ENCODE results near the gene RAB37.

Gene RAB37

DNA sequence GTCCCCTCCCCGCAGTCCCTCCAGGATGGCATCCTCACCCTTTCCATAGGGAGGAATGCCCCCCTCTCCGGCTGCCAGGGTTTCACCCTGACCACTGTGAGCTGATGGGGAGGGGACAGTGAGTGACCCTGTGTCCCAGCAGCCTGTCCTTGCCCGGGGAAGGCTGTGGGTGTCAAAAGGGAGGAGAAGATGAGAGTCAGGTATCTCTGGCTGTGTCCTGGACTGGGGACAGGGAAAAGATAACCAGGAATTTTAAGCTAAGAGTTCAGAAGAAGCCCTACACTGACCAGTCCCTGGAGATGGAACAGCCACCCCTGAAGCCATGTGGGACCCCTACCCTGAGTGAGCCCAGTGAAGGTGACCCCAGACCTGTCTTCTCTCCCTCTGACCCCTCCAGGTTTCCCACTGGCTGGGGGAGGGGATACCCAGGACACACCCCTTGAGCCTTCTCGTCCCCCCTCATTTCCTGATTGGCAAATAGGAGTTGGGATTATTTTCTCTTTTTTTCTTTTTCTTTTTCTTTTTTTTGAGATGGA, 27.8 kb downstream of the RAB37 start:
- DNase-seq: no peak

DNA sequence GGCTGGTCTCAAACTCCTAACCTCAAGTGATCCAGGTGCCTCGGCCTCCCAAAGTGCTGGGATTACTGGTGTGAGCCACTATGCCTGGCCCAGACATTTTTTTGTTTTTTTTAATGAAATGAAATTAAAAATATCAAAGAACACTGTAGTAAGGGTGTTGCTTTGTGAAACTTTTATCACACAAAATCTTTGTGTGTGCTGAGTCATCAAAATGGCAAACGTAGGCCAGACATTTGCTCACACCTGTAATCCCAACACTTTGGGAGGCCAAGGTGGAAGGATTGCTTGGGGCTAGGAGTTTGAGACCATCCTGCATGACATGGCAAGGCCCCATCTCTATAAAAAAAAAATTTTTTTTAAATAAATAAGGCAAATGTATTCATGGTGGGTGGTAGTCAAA, 29.4 kb downstream of the RAB37 start:
- no peak for DNase-seq

DNA sequence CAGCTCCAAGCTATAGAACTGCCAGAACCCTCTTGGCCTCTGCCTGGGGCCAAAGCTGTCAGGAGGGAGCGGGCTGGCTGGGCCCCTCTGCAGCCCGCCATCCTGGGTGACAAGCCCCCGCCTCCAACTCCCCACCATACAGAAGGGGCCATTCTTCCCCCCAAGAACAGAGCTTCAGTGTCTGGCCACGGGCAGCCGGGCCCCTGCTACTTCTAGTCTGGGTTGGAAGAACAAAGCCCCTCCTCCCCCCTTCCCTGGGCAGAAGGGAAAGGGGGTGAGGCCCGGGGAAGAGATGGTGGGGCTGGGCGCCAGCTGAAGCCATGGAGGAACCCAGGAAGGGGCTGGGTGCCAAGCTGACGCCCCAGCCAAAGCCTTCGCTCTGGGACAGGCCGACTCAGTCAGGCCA, 30.1 kb downstream of the RAB37 start:
- DNase-seq: no peak

DNA sequence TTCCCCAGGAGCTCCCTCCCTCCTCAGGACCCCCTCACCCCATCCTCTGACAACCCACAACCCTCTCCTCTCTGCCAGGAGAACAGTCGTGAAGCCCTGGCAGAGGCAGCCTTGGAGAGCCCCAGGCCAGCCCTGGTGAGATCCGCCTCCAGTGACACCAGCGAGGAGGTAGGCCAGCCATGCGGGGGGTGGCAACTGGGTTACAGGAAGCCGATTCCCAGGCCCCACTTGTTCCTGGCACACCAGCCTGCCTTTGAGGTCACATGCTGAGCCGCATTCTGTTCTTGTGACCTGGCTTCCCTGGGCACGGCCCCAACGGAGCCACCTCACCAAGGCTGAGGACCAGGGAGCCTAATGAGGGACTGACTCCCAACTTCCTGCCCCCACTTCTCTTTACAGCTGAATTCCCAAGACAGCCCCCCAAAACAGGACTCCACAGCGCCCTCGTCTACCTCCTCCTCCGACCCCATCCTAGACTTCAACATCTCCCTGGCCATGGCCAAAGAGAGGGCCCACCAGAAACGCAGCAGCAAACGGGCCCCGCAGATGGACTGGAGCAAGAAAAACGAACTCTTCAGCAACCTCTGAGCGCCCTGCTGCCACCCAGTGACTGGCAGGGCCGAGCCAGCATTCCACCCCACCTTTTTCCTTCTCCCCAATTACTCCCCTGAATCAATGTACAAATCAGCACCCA, 31.2 kb downstream of the RAB37 start:
- no peak for DNase-seq

DNA sequence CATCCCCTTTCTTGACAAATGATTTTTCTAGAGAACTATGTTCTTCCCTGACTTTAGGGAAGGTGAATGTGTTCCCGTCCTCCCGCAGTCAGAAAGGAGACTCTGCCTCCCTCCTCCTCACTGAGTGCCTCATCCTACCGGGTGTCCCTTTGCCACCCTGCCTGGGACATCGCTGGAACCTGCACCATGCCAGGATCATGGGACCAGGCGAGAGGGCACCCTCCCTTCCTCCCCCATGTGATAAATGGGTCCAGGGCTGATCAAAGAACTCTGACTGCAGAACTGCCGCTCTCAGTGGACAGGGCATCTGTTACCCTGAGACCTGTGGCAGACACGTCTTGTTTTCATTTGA, 31.7 kb downstream of the RAB37 start:
- DNase-seq: no peak

DNA sequence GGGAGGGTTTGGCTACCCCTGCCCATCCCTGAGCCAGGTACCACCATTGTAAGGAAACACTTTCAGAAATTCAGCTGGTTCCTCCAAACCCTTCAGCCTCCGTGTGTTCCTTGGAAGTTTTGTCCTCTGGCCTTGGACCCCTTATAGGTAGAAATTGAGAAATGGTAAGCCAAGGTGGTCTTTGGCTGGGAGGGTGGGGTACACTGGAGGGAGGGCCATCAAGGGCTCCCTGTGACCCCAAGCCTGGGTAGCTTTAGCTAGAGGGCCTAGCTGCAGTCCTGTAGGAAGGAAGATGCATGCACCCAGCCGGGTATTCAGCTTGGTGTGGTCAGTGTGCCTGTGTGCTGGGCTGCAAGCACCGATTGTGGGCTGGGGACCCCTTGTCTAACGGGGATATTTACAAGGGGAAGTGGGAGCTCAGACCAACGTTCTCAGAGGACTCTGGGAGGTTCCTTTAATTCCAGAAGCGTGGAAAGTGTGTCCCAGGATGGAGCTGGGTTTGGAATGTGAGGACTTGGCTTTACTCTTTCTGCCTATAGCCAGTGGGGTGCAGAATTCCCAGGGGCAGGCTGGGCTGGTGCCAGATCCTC, 32.3 kb downstream of the RAB37 start:
- DNase-seq: no peak

DNA sequence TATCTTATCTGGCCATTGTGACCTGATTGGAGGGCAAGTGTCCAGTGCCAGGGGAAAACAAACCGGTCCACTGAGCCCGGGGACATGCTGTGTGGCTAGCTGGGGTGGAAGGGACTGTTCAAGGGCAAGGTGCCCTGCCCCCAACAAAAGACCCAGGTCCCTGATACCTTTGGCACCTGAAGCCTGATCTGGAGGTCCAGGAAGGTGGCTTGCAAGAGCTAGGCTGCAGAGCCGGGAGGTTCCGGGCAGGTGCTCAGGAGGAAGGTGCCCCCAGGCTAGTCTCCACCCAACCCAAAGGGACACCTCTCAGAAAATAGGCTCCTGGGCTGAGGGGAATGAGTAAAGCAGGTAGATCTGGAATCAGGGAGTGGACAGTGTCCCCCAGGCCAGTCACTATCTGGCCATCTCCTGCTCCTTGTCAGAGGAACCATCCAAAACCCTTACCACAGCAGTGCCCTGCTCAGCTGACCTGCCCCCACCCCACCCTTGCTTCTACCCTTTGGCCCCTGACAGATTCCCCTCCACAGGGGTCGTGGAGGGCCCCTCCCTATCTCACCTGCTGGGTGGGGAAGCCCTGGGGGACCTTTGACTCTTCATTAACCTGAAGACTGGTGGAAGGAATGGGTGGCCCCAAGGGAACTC, 32.9 kb downstream of the RAB37 start:
- DNase-seq: no peak

DNA sequence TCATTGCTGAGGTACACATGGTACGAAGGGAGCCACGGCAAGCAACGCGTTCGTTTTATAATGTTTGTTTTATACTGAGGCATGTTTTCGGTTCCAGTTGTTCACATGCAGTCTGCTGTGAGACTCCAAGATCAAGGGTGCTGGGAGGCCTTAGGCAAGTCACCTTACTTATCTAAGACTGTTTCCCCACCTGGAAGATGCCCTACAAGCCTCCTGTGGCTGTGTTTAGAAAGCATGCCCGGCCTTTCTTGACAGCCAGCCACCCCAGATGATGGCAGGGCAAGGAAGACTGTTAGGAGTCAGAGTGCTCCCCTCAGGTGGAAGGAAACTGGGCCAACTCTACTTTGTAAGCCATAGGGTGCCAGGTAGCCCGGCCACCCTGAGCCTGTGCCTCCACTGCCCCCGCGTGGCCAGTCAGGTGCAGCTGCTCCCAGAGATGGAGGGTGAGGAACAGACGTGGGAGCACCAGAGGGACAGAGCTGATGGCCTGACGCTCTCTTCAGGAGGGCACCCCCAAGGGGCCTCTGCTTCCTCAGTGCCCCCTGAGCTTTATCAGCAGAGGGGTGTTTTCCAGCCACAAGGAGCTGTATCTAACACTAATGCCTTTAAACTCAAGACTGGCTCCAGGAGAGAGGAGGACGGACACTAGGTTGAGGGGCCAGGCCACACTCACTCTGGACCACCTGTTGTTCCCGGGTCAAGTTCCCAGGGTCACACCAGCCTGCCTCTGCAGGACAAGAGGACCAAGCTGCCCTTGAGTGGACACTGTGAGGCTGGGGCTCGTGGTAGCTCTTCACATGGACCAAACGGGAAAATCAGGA, 33.7 kb downstream of the RAB37 start:
- peak in 1 of 2 donors; percentile 42 for DNase-seq

DNA sequence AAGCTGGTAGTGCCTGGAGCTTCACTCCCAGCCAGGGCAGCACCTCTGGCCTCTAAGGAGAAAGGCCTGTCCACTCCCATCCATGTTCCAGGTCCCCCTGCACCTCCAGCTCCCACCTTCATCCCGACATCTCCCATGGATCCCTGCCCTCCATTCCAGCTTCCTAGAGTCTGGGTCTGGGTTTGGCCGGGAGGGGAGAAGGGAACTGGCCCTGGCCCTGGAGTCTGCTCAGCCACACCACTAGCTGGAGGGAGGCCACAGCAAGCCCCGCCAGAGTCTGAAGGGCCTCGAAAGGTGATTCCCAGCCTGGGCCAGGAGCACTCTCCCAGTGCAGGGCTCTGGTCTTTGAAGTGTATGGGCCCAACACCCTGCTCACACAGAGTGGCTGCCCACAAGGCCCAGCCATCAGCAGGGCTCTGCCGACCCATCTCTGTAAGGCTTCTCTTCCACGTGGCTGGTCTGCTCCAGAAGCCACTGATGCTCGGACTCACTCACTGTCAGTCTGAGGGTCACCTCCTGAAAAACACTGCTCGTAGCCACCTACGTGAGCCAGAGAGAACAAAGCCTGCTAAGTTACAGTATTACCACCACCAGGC, 34.4 kb downstream of the RAB37 start:
- DNase-seq: no peak

DNA sequence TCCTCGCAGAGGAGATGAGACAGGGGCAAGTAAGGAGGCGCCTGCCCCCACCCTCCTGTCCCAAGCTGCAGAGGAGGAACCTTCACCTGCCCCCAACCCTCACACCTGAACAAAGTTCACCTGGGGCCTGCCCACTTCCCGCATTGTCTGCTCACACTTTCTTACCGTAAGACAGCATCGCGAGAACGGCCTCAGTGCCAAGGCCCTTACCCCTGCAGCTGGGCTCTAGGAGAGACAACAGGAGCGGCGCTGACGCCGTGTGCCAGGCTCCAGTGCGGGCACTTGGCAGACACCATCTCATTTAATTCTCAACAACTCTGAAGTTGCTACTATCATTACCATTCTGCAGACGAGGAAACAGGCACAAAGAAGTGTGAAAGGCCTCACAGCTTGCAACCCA, 35.0 kb downstream of the RAB37 start:
- DNase-seq: no peak

DNA sequence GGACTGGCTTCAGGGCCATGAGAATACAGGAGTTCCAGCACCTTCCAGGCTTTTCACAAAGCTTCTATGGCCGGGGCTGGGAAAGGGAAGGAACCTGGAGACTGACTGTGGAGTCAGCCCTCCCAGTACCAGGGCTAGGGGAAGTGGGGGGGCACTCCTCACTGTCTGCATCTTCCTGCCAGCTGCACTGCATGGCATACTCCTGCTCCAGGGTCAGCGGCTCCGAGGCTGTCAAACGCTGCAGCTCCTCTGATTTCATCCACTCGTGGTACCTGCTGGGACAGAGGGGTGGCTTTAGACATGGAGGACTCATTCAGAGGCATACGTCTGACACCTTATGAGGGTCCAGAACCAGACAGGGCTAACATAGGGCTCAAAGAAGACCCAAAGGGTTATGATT, 36.4 kb downstream of the RAB37 start:
- DNase-seq: no peak

DNA sequence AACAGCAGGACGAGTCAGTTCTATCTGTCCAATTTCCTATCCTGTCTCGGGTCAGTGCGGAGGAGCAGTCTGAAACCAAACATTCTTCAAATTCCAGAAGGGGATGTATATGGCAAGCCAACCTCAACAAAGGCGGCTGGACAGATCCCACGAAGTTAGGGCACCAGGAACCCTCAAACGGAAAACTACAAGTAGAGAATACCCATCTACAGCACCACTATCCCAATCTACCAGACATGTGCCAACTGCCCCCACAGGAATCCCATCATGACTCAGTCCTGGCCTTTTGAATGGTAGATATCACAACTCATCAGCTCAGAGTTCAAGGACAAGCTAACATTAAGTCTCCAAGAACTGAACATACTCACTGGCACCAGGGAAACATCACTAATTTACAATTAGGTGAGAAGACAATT, 36.8 kb downstream of the RAB37 start:
- DNase-seq: no peak

DNA sequence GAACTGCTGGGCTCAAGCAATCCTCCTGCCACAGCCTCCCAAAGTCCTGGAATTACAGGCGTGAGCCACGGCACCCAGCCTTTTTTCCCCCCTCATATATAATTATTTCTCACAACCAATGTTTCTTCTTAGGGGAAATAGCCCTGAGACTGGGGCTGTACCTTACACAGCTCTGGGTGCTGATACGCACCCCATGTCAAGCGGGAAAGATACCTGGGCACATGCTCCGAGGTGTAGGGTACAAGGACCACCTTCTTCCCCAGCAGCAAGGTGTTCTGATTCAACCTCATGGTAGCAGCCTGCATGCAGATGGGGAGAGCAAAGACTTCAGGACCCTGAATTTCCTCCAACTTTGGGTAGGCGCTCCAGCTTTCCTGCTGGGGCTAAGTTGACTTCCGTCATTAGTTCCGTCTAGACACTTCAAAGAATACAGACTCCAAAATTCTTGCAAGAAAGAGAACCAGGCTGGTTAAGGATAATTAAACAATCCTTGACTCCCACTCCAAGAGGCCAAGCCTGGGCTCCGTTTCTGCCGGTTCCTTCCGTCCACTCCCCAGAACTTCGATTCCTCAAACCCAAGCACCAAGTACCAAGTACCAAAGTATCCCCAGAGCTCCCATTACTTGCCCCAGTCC, 38.5 kb downstream of the RAB37 start:
- DNase-seq: peak; percentile 18 to 24

DNA sequence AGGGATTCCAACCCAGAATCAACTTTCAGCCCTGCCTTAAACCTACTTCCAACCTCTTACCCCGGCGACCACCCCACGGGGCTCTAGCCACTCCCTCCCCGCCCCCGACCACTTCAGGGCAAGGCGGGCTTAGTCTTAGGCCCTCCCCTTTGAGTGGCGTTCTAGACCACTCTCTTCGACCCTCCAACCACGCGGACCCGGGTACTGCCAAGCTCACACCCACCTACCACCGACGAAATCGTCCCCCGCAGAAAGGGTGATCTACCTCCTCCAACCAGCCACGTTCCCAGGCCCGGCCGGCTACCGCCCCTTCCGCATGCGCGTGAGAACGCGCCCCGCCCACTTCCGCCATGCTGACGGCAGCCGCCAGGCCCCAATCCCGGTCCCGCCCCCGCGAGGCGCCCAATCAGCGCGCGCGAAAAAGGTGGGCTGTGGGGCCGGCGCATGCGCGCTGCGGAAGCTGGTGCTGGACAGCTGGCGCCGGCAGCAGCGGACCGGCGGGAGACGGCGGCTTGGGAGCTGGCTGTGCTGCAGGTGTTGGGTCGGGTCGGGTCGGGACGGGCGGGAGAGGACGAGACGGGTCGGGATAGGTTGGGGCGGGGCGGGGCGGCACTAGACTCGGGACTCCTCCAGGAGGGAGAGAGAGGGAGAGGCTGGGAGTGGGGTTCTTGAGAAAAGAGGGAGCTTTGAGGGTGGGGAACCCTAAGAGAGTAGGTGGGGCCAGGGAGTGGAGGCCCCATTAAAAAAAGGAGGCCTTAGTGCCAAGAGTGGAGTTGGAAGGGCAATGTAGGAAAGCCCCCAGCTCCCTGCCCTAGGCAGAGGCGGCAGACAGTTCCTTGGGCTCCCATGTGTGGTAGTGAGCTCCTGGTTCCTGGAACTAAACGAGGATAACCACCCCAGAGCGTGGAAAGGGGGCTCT, 39.2 kb downstream of the RAB37 start, which contains the start of gene NAT9:
NAT9 (minus strand) TSS at position 302 of the 919 bp plus-strand sequence. CDS start 647 bp downstream, outside the sequence.
- peak; percentile 96 to 99 for DNase-seq

DNA sequence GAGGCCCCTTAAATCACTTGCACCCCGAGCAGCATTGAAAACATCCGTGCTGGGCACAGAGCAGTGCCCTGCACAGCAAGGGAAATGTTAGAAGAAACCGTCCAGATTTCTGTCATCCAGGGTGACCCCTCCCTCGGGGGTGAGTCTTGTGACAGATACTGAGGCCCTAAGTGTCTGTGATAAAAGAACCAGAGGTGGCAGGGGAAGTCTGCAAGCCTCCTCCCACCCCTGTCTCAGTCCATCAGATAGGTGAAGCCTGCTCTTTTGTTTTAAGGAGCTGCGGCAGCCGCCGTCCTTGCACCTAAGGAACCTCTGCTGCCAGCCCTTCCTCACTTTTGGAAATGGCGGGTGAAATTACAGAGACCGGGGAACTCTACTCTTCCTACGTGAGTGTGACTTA, 39.9 kb downstream of the RAB37 start:
- DNase-seq: no peak

DNA sequence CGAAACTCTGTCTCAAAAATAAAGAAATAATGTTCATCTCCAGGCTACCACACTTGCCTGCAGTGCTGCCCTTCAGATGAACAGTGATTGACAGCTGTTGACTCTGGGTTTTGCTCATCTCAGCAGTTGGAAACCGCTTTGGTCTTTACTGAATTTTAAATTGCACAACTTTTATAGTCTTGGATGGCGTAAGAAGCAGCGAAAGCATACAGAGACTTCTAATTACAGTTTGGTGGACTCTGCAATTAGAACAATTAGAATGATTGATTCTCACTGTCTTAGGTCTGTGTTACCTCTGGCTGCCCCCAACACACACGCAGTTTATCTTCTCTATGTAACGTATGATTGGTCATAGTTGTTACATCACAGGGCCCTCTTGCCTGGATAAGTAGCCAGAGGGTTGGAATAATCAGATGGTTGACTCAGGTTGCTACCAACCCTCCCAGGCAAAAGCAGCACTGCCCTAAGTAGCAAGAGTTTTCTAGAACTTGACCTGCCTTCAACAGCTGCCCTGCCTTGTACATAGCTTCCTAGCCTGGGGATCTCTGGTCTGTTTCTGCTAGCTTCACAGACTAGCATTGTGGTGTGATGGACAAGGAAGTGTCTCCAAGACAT, 41.0 kb downstream of the RAB37 start:
- peak; percentile 36 to 47 for DNase-seq

DNA sequence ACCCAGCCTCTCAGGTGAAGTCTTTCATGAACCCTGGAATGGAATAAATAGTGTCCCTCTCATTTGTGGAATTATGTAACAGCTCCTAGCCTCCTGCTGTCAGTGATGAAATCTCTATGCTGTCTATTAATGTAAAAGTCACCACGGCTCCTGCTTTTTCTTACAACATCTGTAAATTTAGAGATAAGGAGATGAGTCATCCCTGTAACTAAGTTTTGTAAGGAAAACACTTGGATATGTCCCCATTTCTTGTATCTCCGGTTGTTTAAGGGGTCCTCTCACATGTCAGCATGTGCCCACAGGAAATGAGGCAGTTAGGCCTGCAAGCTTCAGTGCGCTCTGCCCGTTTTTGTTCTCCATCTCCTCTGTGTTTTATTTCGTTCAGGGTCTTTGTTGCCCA, 41.9 kb downstream of the RAB37 start:
- DNase-seq: peak; percentile 39 to 81

DNA sequence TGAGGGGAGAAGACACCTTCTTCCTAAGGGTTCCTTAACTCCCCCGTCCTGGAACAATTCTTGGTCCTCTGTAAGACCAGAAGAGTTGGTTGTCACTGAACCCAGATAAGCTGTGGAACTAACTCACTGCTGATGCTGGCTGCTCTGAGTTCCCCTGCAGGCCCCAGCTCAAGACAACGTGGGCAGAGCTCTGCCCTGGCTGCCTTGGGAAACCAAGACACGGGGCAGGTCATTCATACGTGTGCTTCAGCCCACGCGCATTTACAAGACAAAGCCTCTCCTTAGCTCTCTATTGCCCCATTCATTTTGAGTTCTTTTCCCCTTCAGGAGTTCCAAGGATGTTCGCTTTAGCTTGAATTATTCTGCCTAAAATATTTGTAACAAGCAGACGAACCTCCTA, 42.4 kb downstream of the RAB37 start:
- peak; percentile 35 to 84 for DNase-seq

DNA sequence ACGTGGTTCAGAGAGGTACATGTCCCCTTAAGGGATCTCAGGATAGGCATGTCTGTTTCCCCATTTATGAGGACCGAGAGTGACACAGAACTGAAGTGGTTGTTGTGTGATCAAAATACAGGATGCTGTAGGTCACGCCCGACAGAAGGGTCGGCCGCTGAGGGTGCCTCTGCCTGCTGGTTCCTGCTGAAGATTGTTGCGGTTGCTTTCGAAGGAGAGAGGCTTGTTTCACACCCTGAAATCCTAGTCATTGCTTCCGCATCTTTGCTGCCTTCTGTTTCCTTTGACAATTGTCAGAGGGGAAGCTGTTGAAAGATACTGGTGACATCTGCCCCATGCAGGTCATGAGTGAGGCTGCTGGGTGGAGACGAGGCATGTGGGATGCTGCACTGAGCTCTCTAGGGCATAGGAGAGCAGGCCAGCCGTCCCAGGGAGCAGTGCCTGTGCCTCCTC, 42.9 kb downstream of the RAB37 start:
- DNase-seq: peak; percentile 94 to 99

DNA sequence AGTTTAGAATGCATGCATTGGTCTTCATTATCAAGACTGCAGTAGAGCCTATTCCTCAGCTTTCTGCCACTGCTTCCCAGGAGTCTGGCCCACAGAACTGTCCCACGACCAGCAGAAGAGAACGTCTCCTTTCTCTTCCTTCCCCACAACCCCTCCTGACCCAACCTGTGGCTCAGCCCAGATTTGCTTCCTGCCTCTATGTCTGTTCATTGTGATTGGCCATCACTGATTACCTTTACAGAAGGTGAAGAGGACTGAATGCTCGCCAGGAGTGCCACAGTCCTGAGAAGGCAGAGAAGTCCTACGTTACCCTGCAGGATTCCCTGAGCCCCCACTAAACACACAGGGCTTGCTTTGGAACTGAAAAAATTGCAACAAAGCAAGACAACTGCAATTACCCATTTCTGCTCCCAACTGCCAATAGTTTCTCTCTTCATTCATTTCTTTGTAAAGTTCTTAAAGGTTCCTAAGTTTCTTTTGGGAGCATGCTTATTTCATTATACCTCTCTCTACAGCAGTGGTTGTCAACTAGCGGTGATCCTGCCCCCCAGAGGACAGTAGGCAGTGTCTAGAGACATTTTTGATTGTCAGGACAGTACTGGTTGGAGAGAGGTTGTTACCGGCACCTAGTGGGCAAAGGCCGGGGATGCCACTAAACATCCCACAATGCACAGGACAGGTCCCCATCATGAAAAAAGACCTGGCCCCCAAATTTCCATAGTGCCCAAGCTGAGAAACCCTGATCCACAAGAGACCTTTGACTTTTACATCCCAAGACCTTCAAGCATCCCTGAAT, 43.6 kb downstream of the RAB37 start:
- peak; percentile 31 to 50 for DNase-seq

Measured in inflammatory macrophage treated with lipopolysaccharide for 1 hour (primary cell).